Activated T-helper 17 cell treated with anti-CD3 and anti-CD28 coated beads, Interleukin-2, amount 50 U/mL, for 72 hours (primary cell): ENCODE results near the gene DNAJB1. TPM values are rescaled to one million over a fixed set of nuclear protein-coding genes. Genes with fewer than 3 reads are reported as not detected.

ENCODE experiments used
- ATAC-seq: fragments of 150-1000 bp; cut with Tn5 transposase; replicated peaks from 2 replicates; pipeline ENCODE4 v1.10.0; 2021; ENCODE audit warnings: mild to moderate bottlenecking, moderate library complexity
- H3K27ac Mint-ChIP-seq: one replicate; pipeline ENCODE4 v1.8.0; 2022; ENCODE audit warnings: mixed read lengths
- H3K27me3 Mint-ChIP-seq: one replicate; pipeline ENCODE4 v1.8.0; 2022; ENCODE audit warnings: mixed read lengths
- H3K36me3 Mint-ChIP-seq: one replicate; pipeline ENCODE4 v1.8.0; 2022; ENCODE audit warnings: low read depth, mild to moderate bottlenecking, mixed read lengths
- H3K4me1 Mint-ChIP-seq: one replicate; pipeline ENCODE4 v1.8.0; 2022; ENCODE audit warnings: mixed read lengths
- H3K4me3 Mint-ChIP-seq: one replicate; pipeline ENCODE4 v1.8.0; 2022; ENCODE audit warnings: mild to moderate bottlenecking, mixed read lengths
- H3K9me3 Mint-ChIP-seq: one replicate; pipeline ENCODE4 v1.8.0; 2022; ENCODE audit warnings: mixed read lengths
- total RNA-seq, 2 donors: library from RNA; stranded (reverse); gene quantifications; one replicate each; pipeline ENCODE4 v1.2.3, GENCODE V29; 2022

DNAJB1 gene
- total RNA-seq, 2 donors from 2014 or later, result 79.4 to 140 TPM

DNA sequence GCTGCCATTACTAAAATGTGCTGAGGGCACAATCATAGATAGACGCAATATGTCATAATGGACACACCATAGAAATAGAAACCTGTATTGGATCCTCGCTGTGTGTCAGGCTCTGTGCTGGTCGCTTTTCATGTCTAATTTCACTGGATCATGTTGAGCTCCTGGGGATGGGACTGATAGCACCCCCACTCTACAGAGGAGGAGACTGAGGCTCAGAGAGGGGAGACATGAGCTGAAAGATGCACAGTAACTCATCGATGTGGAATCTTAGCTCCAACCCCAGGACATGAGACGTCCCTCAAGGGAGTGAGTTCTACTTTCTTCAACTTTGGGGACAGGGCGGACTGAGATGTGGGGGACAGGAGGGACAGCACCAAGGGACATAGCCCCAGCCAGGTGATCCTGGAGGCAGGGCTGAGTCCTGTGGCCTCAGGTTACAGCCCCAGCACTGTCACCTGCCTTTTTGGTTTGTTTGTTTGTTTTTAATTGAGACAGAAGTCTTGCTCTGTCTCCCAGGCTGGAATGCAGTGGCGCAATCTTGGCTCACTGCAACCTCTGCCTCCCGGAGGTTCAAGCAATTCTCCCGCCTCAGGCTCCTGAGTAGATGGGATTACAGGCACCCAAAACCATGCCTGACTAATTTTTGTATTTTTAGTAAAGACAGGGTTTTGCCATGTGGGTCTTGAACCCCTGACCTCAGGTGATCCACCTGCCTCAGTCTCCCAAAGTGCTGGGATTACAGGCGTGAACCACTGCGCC, 15.7 kb downstream of the DNAJB1 start:
- no peak overlapping the region for H3K4me3 Mint-ChIP-seq
- no peaks in the 10 kb centered on the region for H3K9me3 Mint-ChIP-seq
- H3K36me3 Mint-ChIP-seq, result no peaks in the 10 kb centered on the region
- H3K27me3 Mint-ChIP-seq, result no peaks in the 10 kb centered on the region
- peaks cover 14% of the 10 kb centered on the region for H3K4me1 Mint-ChIP-seq
- no peak overlapping the region for H3K27ac Mint-ChIP-seq
- ATAC-seq, result no peak

DNA sequence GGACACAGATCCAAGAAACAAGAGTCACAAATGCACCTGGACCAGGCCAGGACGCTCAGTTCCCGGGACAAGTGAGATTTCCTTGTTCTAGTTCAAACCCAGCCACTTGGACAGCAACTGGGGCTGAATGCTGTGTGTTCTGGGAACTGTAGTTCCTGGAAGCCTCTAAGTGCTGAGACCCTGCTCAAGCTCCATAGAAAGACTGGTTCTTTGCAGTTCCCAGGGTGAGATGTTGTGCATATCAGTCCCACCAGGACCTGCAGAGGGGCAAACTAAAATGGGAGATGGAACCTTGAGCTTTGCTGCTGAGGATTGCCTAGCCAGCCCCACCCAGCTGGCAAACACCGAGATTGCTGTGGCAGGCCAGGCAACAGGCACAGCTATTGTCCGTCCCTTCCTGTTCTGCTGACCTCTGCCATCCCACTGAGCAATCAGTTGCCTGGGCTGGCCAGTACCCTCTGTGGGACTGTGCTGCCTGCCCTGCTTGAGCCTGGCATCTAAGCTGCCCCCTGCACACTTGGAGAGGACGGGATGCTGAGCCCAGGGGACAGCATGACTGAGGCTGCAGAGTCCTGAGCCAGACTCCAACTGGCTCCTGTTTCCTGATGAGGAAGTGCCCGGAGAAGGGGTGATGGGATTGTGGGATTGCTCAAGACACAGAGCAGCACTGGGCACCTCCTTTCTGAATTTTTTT, 20.8 kb downstream of the DNAJB1 start:
- peaks cover 7% of the 10 kb centered on the region for H3K36me3 Mint-ChIP-seq
- H3K4me1 Mint-ChIP-seq, result peaks cover 13% of the 10 kb centered on the region
- peak overlapping the region; percentile 81 for H3K4me3 Mint-ChIP-seq
- no peaks in the 10 kb centered on the region for H3K27me3 Mint-ChIP-seq
- ATAC-seq, result no peak
- no peak overlapping the region for H3K27ac Mint-ChIP-seq
- H3K9me3 Mint-ChIP-seq, result no peaks in the 10 kb centered on the region

DNA sequence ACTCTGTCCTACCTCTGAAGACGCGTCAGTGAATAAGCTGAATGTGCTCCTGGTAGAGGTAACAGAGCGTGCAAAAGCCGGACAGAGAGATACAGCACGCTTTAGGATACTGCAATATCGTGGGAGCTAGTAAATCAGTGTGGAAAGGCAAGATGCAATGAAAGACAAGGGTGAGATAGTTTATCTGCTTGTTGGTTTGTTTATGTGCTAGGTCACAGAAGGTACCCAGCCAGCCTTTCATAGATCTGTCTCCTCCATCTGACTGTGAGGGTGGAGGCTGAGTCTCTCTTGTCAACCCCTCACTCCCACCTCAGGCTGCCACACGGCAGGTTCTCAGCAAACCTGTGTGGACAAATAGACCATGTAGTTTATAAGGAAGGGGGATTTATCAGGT, 21.4 kb downstream of the DNAJB1 start:
- Mint-ChIP-seq H3K27me3 (no peaks in the 10 kb centered on the region), H3K9me3 (no peaks in the 10 kb centered on the region), H3K4me3 (peak overlapping the region; percentile 81), H3K4me1 (peaks cover 13% of the 10 kb centered on the region), H3K27ac (peak overlapping the region; percentile 12), H3K36me3 (peaks cover 10% of the 10 kb centered on the region)
- no peak for ATAC-seq

DNA sequence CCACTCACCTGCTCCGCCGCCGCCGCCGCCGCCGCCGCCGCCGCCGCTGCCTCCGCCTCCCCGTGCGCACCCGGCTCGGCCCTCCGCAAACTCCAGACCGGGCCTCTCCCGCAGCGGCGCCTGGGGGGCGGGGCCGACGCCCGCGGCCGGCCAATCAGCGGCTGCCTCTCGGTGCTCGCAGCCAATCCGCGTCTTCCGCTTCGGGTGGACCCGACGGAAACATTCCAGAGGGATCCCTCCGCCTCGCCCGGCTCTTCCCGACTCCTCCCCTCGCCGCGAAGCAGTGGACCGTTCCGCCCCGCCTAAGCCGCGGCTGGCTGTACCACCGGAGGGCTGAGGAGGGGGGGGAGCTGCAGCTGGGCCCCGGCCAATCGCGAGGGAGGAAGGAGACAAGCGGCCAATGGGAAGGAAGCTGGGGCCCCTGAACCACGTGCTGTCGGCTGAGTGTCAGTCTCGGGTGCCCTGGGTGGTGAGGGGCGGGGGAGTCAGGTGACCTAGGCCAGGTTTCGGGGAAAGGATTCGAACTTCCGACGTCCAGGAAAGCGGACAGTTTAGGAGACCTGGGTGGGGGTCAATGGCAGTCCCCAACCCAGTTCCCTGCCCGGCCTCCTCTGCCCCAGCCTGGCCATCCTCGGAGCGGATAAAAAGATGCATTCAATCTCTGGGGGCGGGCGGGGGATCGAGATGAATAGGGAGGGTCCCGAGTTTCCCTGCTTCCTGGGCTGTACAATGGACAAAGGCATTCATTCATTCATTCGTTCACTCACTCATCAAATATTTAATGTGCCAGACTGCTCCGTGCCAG, 22.0 kb downstream of the DNAJB1 start, which contains the start of gene GIPC1:
Gene GIPC1 (minus strand): TSS at position 99 of the 805 bp plus-strand sequence. CDS start 13,151 bp downstream, outside the sequence.
- Mint-ChIP-seq H3K9me3 (no peaks in the 10 kb centered on the region), H3K36me3 (peaks cover 16% of the 10 kb centered on the region), H3K27ac (peak within 1 kb of the TSS; percentile 80), H3K27me3 (no peaks in the 10 kb centered on the region), H3K4me3 (peak within 1 kb of the TSS; percentile 81), H3K4me1 (peaks cover 13% of the 10 kb centered on the region)
- peak; percentile 96 for ATAC-seq

DNA sequence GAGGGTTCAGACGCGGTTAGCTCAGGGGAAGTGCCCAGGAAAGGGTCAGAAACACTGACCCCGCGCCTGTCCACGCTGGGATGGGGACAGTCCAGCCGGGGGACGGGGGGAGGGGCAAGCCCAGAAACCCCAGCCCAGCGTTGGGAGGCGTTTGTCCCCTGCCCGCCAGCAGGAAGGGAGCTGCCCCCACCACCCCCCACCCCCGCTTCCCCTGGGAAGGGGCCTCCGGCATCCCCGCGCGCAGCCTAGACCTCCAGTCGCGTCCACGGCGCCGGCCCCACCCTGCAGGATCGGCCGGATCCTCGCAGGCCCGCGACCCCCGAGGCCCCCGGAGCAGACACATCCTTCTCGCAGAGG, 22.5 kb downstream of the DNAJB1 start:
- Mint-ChIP-seq H3K4me3 (peak overlapping the region; percentile 81), H3K27me3 (no peaks in the 10 kb centered on the region), H3K4me1 (peaks cover 13% of the 10 kb centered on the region), H3K9me3 (no peaks in the 10 kb centered on the region), H3K36me3 (peaks cover 18% of the 10 kb centered on the region), H3K27ac (peak overlapping the region; percentile 80)
- no peak for ATAC-seq

DNA sequence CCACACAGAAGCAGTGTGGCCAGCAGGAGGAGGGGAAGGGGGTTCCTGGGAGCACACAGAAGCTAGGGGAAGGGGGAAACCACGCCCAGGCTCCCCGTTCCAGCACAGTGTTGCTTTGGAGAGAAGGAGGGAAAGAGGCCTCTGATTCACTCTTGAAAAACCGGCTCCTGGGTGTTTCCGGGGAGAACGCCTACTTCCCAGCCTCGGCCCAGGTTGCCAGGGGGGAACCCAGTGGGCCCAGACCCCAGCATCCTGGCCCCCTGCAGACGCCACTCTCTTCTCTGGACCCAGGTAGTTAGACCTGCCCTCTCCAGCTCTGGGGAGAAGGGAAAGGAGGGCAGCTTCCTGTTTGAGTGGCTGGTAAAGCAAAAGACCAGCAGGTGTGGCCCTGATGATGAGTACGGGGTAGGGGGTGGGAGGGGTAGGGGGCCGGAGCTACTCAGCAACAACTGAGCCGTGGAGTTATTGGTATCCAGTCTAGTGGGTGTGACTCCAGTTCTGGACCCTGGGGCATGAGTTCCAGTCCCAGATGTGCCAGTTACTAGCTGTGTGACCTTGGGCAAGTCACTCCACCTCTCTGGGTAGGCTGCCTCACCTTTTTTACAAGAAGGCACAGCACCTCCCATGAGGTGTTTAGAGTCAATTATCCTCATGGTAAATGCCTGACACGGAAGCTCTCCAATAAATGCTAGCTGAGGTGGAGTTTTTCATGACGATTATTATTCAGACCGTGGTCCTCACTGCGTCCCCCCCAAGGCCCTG, 23.1 kb downstream of the DNAJB1 start:
- peaks cover 18% of the 10 kb centered on the region for H3K36me3 Mint-ChIP-seq
- no peaks in the 10 kb centered on the region for H3K9me3 Mint-ChIP-seq
- H3K27me3 Mint-ChIP-seq, result no peaks in the 10 kb centered on the region
- H3K4me1 Mint-ChIP-seq, result peaks cover 13% of the 10 kb centered on the region
- peak overlapping the region; percentile 81 for H3K4me3 Mint-ChIP-seq
- no peak for ATAC-seq
- peak overlapping the region; percentile 80 for H3K27ac Mint-ChIP-seq

DNA sequence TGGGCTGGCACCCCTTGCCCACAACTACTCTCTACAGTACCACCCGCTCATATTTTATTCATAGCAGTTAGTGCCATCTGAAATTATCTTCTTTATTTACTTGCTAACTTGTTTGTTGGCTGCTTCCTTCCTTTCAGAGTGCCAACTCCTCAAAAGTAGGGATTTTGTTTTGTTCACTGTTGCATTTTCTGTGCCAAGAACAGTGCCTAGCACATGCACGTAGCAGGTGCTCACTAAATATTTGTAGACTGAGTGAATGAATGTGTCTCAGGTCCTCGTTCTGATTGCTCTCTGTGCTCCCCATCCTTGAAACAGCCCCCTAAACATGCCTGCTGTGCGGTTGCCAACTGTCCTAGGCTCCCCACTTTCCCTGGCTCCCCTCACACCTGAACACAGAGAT, 23.8 kb downstream of the DNAJB1 start:
- no peaks in the 10 kb centered on the region for H3K27me3 Mint-ChIP-seq
- ATAC-seq, result no peak
- H3K4me1 Mint-ChIP-seq, result peaks cover 13% of the 10 kb centered on the region
- H3K9me3 Mint-ChIP-seq, result no peaks in the 10 kb centered on the region
- peaks cover 24% of the 10 kb centered on the region for H3K36me3 Mint-ChIP-seq
- peak overlapping the region; percentile 81 for H3K4me3 Mint-ChIP-seq
- H3K27ac Mint-ChIP-seq, result peak overlapping the region; percentile 80

DNA sequence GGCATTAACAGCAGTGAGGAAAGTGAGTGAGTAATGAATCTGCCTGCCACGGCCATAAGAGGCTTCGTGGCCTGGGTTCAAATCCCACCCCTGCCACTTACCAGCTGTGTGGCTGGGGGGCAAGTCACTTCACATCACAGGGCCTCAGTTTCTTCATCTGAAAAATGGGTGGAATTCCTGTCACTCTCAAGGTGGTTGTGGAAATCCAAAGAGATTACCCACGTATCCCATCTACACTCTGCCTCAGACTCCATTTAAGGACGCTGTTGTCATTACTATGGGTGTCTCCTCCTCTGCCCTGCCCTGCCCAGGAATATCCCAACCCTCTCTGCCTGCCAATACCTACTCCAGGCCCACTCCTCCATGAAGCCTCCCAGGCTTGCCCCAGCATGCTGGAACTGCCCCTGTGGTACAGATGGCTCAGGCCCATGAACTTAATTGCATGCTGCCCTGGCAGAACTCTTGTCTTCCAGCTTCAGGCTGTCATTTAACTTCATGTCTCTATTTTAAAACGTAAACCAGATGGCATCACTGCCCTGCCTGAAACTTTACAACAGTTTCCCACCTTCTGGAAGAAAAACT, 25.4 kb downstream of the DNAJB1 start:
- no peaks in the 10 kb centered on the region for H3K27me3 Mint-ChIP-seq
- H3K36me3 Mint-ChIP-seq, result peaks cover 34% of the 10 kb centered on the region
- no peak overlapping the region for H3K4me3 Mint-ChIP-seq
- peak overlapping the region; percentile 61 for H3K27ac Mint-ChIP-seq
- ATAC-seq, result no peak
- H3K4me1 Mint-ChIP-seq, result peaks cover 13% of the 10 kb centered on the region
- no peaks in the 10 kb centered on the region for H3K9me3 Mint-ChIP-seq

DNA sequence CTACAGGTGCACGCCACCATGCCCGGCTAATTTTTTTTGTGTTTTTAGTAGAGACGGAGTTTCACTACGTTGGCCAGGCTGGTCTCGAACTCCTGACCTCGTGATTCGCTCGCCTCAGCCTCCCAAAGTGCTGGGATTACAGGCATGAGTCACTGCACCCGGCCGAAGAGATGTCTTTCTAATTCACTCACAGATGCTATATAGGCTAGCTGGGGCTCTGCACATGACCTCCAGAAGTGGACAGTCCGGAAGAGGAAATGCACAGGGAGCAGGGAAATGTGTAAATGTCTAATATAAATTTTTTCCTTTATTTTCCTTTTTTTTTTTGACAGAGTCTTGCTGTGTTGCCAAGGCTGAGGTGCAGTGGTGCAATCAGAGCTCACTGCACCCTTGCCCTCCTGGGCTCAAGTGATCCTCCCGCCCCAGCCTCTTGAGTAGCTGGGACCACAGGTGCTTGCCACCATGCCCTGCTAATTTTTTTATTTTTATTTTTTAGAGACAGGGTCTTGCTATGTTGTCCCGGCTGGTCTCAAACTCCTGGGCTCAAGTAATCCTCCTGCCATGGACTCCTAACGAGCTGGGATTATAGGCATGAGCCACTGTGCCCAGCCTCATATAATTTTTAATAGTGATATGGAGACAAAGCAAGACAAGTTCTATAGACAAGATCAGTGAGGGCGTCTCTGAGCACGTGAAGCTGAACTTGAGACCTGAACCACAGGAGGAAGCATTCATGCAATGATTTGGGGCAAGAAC, 30.6 kb downstream of the DNAJB1 start:
- Mint-ChIP-seq H3K4me1 (peaks cover 5% of the 10 kb centered on the region), H3K4me3 (no peak overlapping the region), H3K36me3 (peaks cover 29% of the 10 kb centered on the region), H3K27me3 (no peaks in the 10 kb centered on the region), H3K27ac (no peak overlapping the region), H3K9me3 (no peaks in the 10 kb centered on the region)
- ATAC-seq, result no peak

DNA sequence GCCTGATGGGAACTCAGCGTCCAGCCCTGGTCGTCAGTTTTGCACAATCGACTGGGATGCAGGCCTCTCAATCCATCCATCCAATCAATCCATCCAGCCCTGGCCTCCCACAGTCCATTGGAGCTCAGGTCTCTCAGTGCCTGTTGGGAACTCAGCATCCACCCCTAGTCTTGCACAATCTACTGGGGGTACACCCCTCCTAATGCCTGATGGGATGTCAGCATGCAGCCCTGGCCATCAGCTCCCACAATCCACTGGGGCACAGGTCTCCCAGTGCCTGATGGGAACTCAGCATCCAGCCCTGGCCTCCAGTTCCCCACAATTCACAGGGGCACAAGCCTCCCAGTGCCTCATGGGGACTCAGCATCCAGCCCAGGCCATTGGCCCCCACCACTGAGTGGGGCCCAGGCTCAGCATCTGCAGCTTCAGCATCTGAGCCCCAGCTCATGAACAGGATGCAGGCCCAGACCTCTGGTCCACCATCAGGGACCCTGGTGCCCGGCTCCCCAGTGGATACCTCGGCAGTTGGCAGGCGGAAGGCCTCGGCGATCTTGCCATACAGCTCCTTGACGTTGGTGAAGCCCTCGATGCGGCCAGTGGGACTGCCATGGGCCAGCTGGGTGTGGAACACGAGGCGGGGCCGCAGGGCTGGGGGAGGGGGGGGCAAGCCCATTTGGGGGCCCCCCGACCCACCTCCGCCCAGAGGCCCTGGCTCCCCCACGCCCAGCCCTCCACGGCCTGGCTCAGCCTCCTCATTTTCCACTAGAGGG, 35.8 kb downstream of the DNAJB1 start:
- H3K4me3 Mint-ChIP-seq, result no peak overlapping the region
- H3K27ac Mint-ChIP-seq, result no peak overlapping the region
- H3K9me3 Mint-ChIP-seq, result no peaks in the 10 kb centered on the region
- no peaks in the 10 kb centered on the region for H3K27me3 Mint-ChIP-seq
- no peak for ATAC-seq
- H3K4me1 Mint-ChIP-seq, result peaks cover 5% of the 10 kb centered on the region
- peaks cover 14% of the 10 kb centered on the region for H3K36me3 Mint-ChIP-seq

DNA sequence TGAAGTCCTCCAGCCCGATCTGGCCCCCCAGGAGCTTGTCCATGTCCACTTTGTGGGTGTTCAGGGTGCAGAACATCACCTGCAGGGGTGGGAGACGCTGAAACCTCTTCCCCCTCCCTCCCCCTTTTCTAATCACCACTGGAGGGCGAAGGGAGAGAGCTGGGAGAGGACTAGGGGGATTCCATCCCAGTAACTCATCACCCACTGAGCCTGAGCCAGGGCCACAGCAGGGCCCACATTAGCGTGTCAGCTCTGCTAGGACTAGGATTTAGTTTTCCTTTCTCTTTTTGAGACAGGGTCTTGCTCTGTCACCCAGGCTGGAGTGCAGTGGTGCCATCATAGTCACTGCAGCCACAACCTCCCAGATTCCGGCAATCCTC, 37.5 kb downstream of the DNAJB1 start:
- ATAC-seq, result no peak

DNA sequence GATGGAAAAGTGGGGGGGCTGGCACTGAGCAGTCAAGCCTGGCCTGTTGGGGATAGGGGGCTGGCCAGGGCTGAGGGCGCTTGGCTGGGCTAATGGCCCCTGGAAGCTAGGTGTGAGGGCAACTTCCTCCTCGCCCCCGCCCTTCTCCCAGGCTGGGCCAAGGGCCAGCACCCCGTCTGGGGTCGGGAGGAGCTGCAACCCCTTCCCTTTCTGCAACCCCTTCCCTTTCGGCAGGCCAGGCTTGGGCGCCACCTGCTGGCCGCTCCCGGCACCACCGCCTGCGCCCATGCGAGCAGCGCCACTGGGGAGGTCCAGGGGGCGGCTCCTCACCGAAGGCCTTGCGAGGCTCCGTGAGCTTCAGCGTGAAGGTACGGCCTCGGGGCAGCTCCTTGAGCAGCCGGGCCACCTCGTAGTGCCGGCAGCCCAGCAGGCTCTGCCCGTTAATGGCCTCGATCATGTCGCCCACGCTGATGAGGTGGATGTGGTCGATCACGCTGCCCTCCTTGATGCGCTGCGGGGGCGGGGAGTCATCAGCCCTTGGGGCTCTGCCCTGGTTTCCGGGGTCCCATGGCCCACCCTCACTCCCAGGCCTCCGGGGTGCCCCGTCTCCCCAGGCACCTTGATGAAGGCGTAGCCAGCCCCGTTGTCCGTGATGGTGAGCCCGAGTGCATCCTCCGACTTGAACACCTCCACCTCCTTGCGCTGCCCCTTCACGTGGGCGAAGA, 38.1 kb downstream of the DNAJB1 start:
- Mint-ChIP-seq H3K36me3 (peaks cover 14% of the 10 kb centered on the region), H3K4me3 (peak overlapping the region; percentile 28), H3K27me3 (no peaks in the 10 kb centered on the region), H3K4me1 (peaks cover 12% of the 10 kb centered on the region), H3K27ac (no peak overlapping the region), H3K9me3 (no peaks in the 10 kb centered on the region)
- ATAC-seq, result peak; percentile 72

More for the DNA sequence above, 37.5 kb downstream of the DNAJB1 start:
- Mint-ChIP-seq H3K9me3 (no peaks in the 10 kb centered on the region), H3K27ac (no peak overlapping the region), H3K4me1 (peaks cover 9% of the 10 kb centered on the region), H3K4me3 (peak overlapping the region; percentile 28), H3K27me3 (no peaks in the 10 kb centered on the region), H3K36me3 (peaks cover 14% of the 10 kb centered on the region)
